ENCODE data around the gene NUDT15.

GRCh38 chr13:48009284-48009683, 28.2 kb upstream of the NUDT15 start:
- TF ChIP-seq CTCF (IDR thresholded peaks at IDR 0.05 in 2 of 3, conservative IDR thresholded peaks at IDR 0.05 in 1 of 3; ENCODE audit: control insufficient read depth in 2 of 3, extremely low read depth in 1 of 3, insufficient read depth in 1 of 3, low read depth in 3 of 3, low read length in 3 of 3) (no peak), POLR2A (IDR thresholded peaks at IDR 0.05; ENCODE audit: low read depth, low read length) (no peak), BACH1 (IDR thresholded peaks at IDR 0.05; ENCODE audit: borderline replicate concordance) (no peak), TBL1XR1 (IDR thresholded peaks at IDR 0.05; ENCODE audit: low read depth, low read length) (no peak), NRF1 (conservative IDR thresholded peaks at IDR 0.05; ENCODE audit: low read depth, low read length) (no peak), NBN (IDR thresholded peaks at IDR 0.05) (no peak), SIX5 (IDR thresholded peaks at IDR 0.05; ENCODE audit: low read depth, low read length, severe bottlenecking) (no peak), USF2 (IDR thresholded peaks at IDR 0.05; ENCODE audit: borderline replicate concordance, low read depth, low read length) (no peak)

Measured in GM12878 (cell line).